GM21526 (cell line): Measurements from ENCODE around the gene SMIM41.

Source experiments
- ATAC-seq: cut with Tn5 transposase; IDR thresholded peaks from one replicate; pipeline ENCODE4 v1.9.1; 2021; ENCODE audit warnings: moderate library complexity; ENCODE audit not compliant: unreplicated experiment, low FRiP score

Gene SMIM41

GRCh38 chr12:52050116-52050757, 29.3 kb upstream of the SMIM41 start:
- ATAC-seq = no peak

GRCh38 chr12:52050758-52051541, 28.6 kb upstream of the SMIM41 start, which contains the start of gene NR4A1:
TSS of gene NR4A1 (plus strand) at chr12:52051442. CDS start at chr12:52054329, 2,887 bp downstream.
- ATAC-seq = peak; percentile 75

GRCh38 chr12:52052468-52053186, 26.9 kb upstream of the SMIM41 start:
- no peak for ATAC-seq

- no peak for ATAC-seq
Observed at GRCh38 chr12:52053536-52054209, 25.8 kb upstream of the SMIM41 start.

- no peak for ATAC-seq
Observed at GRCh38 chr12:52054231-52054832, 25.2 kb upstream of the SMIM41 start.

- no peak for ATAC-seq
Observed at GRCh38 chr12:52054833-52055730, 24.4 kb upstream of the SMIM41 start.

GRCh38 chr12:52055731-52056711, 23.5 kb upstream of the SMIM41 start:
- ATAC-seq = no peak

GRCh38 chr12:52056801-52057637, 22.5 kb upstream of the SMIM41 start:
- no peak for ATAC-seq

- no peak for ATAC-seq
Observed at GRCh38 chr12:52057638-52058576, 21.6 kb upstream of the SMIM41 start.

- ATAC-seq = no peak
Observed at GRCh38 chr12:52058631-52059361, 20.7 kb upstream of the SMIM41 start.

- ATAC-seq = no peak
Observed at GRCh38 chr12:52059582-52060497, 19.7 kb upstream of the SMIM41 start.

- no peak for ATAC-seq
Observed at GRCh38 chr12:52060498-52061177, 18.9 kb upstream of the SMIM41 start.

GRCh38 chr12:52061470-52062166, 17.9 kb upstream of the SMIM41 start:
- no peak for ATAC-seq
